Measurements from ENCODE around the gene KRT86. TPM values are rescaled to one million over a fixed set of nuclear protein-coding genes. Genes with fewer than 3 reads are reported as not detected.

The KRT86 gene
- total RNA-seq, 1 donor from 2014 or later = not detected

DNA sequence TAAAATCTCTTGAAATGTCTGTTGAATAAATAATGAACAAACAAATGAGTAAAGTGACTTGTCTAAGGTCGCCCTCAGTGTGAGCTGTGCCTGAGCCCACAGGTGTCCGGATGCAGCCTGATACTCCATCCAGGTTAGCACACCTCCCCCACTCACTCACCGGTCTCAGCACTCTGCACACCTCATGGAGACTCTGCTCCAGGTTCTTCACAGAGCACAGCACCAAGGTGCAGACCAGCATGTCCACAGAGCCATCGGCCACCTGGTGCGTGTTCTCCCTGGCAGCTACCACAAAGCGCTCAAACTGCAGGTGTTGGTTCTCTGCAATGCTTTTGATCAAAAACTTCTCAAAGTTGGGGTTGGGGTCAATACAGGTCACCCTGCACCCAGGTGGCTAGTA, 45.5 kb upstream of the KRT86 start:
- no peak for DNase-seq (ENCODE audit: low read depth, low spot score)
- no peak overlapping the region for H3K4me3 Mint-ChIP-seq
- H3K27me3 Mint-ChIP-seq (ENCODE audit: low read depth) = peaks cover 81% of the 10 kb centered on the region
- H3K27ac Mint-ChIP-seq (ENCODE audit: unreplicated experiment) = no peak overlapping the region
- no peaks in the 10 kb centered on the region for H3K36me3 Mint-ChIP-seq (ENCODE audit: low read depth)
- peaks cover 20% of the 10 kb centered on the region for H3K4me1 Mint-ChIP-seq
- TF ChIP-seq, protein P1, sequence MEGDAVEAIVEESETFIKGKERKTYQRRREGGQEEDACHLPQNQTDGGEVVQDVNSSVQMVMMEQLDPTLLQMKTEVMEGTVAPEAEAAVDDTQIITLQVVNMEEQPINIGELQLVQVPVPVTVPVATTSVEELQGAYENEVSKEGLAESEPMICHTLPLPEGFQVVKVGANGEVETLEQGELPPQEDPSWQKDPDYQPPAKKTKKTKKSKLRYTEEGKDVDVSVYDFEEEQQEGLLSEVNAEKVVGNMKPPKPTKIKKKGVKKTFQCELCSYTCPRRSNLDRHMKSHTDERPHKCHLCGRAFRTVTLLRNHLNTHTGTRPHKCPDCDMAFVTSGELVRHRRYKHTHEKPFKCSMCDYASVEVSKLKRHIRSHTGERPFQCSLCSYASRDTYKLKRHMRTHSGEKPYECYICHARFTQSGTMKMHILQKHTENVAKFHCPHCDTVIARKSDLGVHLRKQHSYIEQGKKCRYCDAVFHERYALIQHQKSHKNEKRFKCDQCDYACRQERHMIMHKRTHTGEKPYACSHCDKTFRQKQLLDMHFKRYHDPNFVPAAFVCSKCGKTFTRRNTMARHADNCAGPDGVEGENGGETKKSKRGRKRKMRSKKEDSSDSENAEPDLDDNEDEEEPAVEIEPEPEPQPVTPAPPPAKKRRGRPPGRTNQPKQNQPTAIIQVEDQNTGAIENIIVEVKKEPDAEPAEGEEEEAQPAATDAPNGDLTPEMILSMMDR (conservative IDR thresholded peaks at IDR 0.05) = no peak
- no peaks in the 10 kb centered on the region for H3K9me3 Mint-ChIP-seq

DNA sequence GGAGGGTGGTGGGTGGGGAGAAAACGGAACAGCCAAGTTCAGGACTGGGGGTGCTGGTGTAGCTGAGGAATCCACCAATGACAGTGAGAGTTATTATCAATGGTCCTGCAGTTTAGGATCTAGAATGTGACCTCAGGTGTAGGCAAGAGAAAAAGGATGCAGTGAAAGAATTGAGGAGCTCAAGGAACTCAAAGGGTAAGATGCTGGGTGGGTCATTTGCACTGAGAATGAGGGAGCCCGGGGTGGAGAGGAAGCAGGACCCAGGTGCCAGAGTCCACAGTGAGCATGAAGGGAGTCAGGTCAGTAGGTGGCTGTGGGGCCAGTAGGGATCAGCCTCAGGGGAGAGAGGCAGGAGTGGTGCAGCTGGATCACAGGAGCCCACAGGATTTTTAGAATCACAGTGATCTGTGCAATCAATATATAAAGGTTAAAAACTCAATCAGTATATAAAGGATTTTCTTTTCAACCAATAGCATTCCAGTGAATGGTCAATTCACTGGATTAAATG, 44.6 kb upstream of the KRT86 start:
- DNase-seq (ENCODE audit: low read depth, low spot score) = no peak

DNA sequence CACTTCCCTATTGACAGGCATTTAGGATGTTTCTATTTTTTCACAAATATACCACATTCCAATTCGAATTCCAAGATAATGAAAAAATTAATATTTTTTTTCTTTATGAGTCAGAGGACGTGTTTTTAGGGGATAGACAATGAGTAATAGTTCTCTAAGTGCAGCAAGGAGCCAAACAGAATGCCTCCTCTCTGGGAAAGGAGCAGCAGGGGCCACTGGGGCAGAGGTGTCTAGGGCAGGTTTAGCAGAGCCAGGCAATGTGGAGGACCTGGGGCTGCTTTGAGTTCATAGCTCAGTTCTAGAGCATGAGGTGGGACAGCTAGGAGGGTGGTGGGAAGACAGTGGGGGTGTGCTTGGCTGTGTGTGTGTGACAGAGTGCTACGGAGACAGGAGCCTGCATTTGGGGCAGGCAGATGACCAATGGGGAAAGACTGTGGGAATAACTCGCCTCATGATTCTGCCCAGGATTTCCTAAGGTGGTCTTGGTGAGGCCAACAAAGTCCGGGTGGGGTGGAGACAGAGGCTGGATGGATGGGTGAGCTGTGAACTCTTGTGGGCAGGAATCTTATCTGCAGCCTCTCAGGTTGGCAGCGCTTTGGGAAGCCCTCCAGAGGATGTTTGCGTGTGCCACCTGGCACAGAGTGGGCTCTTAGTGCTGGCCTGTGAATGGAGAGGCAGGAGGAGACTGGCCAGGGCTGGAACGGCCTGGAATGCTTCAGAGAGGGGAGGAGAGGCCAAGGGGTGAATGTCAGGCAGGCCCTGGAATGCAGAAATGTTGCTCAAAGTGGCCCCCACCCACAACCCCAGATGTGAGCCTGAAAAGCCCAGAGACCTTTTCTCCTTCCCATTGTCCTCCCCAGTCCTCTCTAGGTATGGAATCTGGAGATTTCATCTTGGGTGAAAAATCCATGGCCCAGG, 43.8 kb upstream of the KRT86 start:
- Mint-ChIP-seq H3K36me3 (ENCODE audit: low read depth) (no peaks in the 10 kb centered on the region), H3K4me3 (no peak overlapping the region), H3K9me3 (no peaks in the 10 kb centered on the region), H3K27me3 (ENCODE audit: low read depth) (peaks cover 85% of the 10 kb centered on the region), H3K27ac (ENCODE audit: unreplicated experiment) (no peak overlapping the region), H3K4me1 (peaks cover 20% of the 10 kb centered on the region)
- TF ChIP-seq, protein P1 (conservative IDR thresholded peaks at IDR 0.05) = no peak
- no peak for DNase-seq (ENCODE audit: low read depth, low spot score)

More for the DNA sequence above, 44.6 kb upstream of the KRT86 start:
- TF ChIP-seq, protein P1 (conservative IDR thresholded peaks at IDR 0.05) = no peak
- peaks cover 80% of the 10 kb centered on the region for H3K27me3 Mint-ChIP-seq (ENCODE audit: low read depth)
- no peak overlapping the region for H3K27ac Mint-ChIP-seq (ENCODE audit: unreplicated experiment)
- H3K36me3 Mint-ChIP-seq (ENCODE audit: low read depth) = no peaks in the 10 kb centered on the region
- H3K4me3 Mint-ChIP-seq = no peak overlapping the region
- H3K4me1 Mint-ChIP-seq = peaks cover 20% of the 10 kb centered on the region
- H3K9me3 Mint-ChIP-seq = no peaks in the 10 kb centered on the region

DNA sequence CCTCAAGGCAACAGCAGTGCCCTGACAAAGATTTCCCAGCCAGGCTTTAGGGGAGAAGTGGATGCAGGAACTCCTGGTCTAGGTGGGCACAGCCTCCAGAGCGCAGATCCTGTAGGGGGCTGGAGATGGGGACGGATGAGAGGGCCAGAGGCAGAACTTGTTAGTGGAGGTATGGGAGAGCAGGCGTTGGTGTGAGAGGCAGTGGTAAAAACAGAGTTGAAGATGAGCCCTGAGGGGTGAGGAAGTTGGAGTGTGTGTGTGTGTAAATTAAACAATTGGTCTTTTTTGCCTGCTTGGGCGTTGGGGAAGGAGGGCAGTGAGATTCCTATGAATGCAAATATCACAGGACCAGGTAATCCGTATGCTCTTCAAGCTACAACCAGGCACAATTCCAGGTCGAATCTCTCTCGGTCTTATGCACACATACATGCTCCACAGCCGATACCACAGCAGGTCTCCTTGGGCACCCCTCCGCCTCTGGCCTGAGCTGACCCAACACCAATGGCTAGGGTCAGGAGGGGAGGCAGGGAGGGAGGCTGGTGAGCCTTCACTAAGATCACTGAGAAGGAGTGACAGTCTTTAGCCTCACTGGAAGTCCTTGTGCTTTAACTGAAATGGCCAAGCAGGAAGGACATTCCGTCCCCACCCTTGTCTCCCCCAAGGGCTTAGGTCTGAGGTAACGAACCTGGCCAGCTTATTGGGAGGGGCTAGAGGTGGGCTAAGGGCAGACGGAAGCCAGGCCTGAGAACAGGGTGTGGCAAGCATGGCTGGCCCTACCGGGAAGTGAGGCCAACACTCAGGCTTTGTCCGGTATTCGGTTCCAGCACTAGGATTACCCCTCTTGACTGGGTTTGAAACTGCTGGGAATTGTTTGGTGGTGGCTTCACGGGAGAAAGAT, 42.9 kb upstream of the KRT86 start:
- TF ChIP-seq, protein P1 (conservative IDR thresholded peaks at IDR 0.05) = no peak
- Mint-ChIP-seq H3K27ac (ENCODE audit: unreplicated experiment) (no peak overlapping the region), H3K4me1 (peaks cover 20% of the 10 kb centered on the region), H3K27me3 (ENCODE audit: low read depth) (peaks cover 81% of the 10 kb centered on the region), H3K36me3 (ENCODE audit: low read depth) (no peaks in the 10 kb centered on the region), H3K9me3 (no peaks in the 10 kb centered on the region), H3K4me3 (no peak overlapping the region)
- DNase-seq (ENCODE audit: low read depth, low spot score) = no peak

DNA sequence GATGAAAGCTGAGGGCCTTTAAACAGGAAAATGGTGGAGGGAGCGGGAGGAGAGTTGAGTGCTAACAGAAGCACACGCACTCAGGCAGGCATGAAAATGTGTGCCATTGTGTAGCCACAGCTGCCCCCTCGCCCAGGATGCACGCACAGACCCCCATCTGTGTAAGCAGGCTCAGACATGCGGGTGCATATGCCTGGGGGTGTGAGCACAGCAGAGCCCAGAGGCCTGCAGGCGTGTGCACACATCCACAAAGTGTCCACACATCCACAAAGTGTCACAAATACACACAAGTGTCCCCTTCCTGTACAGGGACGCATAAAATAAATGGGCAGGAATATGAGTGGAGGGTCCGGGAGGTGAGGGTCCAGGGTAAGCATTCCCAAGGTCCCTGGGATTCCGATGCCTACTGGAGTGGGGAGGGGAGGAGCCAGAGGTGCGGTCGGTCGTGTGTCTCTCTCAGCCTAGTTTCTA, 42.2 kb upstream of the KRT86 start:
- DNase-seq (ENCODE audit: low read depth, low spot score) = no peak
- Mint-ChIP-seq H3K4me3 (no peak overlapping the region), H3K9me3 (no peaks in the 10 kb centered on the region), H3K4me1 (peaks cover 20% of the 10 kb centered on the region), H3K36me3 (ENCODE audit: low read depth) (no peaks in the 10 kb centered on the region), H3K27me3 (ENCODE audit: low read depth) (peaks cover 79% of the 10 kb centered on the region), H3K27ac (ENCODE audit: unreplicated experiment) (no peak overlapping the region)
- TF ChIP-seq, protein P1 (conservative IDR thresholded peaks at IDR 0.05) = no peak
